HCT116 (cell line): ENCODE results near the gene SLC8A1. TPM values are rescaled to one million over a fixed set of nuclear protein-coding genes. Genes with fewer than 3 reads are reported as not detected.

Experiments used
- ATAC-seq: fragments of 200-7000 bp; cut with Tn5 transposase; 2 replicates; pipeline ENCODE4 v1.9.1; 2020; ENCODE audit warnings: mild to moderate bottlenecking, moderate library complexity
- BruUV-seq: library from RNA; stranded (reverse); fragments of 400-500 nt; replicated peaks from 2 replicates; lab custom pipeline; 2021; lab: Mats Ljungman, UMichigan
- CTCF ChIA-PET: fragments of 300-600 bp; sonication (Branson Sonifier 250); formaldehyde crosslinking; loops from one replicate; lab custom pipeline; 2021; ENCODE audit warnings: antibody characterized with exemption; lab: Charles Lee
- POLR2A ChIA-PET: fragments of 300-600, 350-600 bp; sonication (Branson Sonifier 250); formaldehyde crosslinking; loops from one replicate; lab custom pipeline; 2021; ENCODE audit warnings: antibody characterized with exemption; lab: Charles Lee
- RAD21 ChIA-PET, 2 experiments: fragments of 300-600 bp; sonication (Branson Sonifier 250); formaldehyde crosslinking; loops; one replicate each; lab custom pipeline; 2023; ENCODE audit warnings: low total read pairs in 2 of 2; ENCODE audit not compliant: uncharacterized antibody in 2 of 2, unreplicated experiment in 2 of 2, low non-redundant PET in 1 of 2; lab: Charles Lee
- DNase-seq: peaks from one replicate; pipeline ENCODE4 v3.0.0-alpha.2; 2010; ENCODE audit warnings: low read depth, low spot score
- H2AFZ ChIP-seq: fragments of 200-600 bp; shearing (Covaris generic), sonication (generic); 2 replicates; pipeline ENCODE4 v1.6.1; 2017; ENCODE audit warnings: low read depth, mixed run types, mixed read lengths, antibody characterized with exemption, low read length; ENCODE audit not compliant: poor library complexity, severe bottlenecking
- H3K27ac ChIP-seq: 2 replicates; pipeline ENCODE4 v1.5.1; 2012; ENCODE audit warnings: low read depth, low read length
- H3K27me3 ChIP-seq: fragments of 200-600 bp; sonication (generic); 2 replicates; pipeline ENCODE4 v1.6.1; 2016; ENCODE audit warnings: mixed run types, low read length, mixed read lengths; ENCODE audit not compliant: insufficient read depth
- H3K36me3 ChIP-seq, 2 experiments: fragments of 200-500 bp in 1 of 2; fragments of 200-600 bp in 1 of 2; sonication (Bioruptor generic) in 1 of 2; sonication (generic) in 1 of 2; 2 replicates each; pipeline versions ENCODE4 v1.5.1 to v1.6.1; 2014 to 2016; ENCODE audit warnings: low read length in 2 of 2, inconsistent platforms in 1 of 2, mixed read lengths in 1 of 2, mixed run types in 1 of 2; ENCODE audit not compliant: insufficient read depth in 2 of 2, control insufficient read depth in 1 of 2
- H3K4me1 ChIP-seq, 2 experiments: fragments of 200-600 bp in 1 of 2; sonication (generic) in 1 of 2; 2 replicates each; pipeline versions ENCODE4 v1.5.1 to v1.6.1; 2012 to 2017; ENCODE audit warnings: low read length in 2 of 2, inconsistent platforms in 1 of 2, mild to moderate bottlenecking in 1 of 2, mixed read lengths in 1 of 2, mixed run types in 1 of 2, moderate library complexity in 1 of 2; ENCODE audit not compliant: insufficient read depth in 2 of 2, control insufficient read depth in 1 of 2
- H3K4me2 ChIP-seq: fragments of 200-600 bp; sonication (generic); 2 replicates; pipeline ENCODE4 v1.6.1; 2017; ENCODE audit warnings: mixed run types, low read length, mixed read lengths
- H3K4me3 ChIP-seq, 2 experiments: fragments of 200-600 bp in 1 of 2; sonication (generic) in 1 of 2; replicated peaks in 1 of 2; 2 replicates each; pipeline ENCODE4 v1.5.1; 2011 to 2016; ENCODE audit warnings: low read length in 2 of 2, control low read depth in 1 of 2, low read depth in 1 of 2, mild to moderate bottlenecking in 1 of 2, mixed read lengths in 1 of 2, mixed run types in 1 of 2
- H3K79me2 ChIP-seq: fragments of 200-600 bp; sonication (generic); 2 replicates; pipeline ENCODE4 v1.6.1; 2017; ENCODE audit warnings: mild to moderate bottlenecking, mixed run types, low read length, moderate library complexity, mixed read lengths; ENCODE audit not compliant: insufficient read depth
- H3K9ac ChIP-seq: fragments of 200-600 bp; sonication (generic); 2 replicates; pipeline ENCODE4 v1.6.1; 2016; ENCODE audit warnings: low read length, mixed read lengths
- H3K9me2 ChIP-seq: fragments of 200-600 bp; sonication (generic), shearing (Covaris generic); 2 replicates; pipeline ENCODE4 v1.6.1; 2017; ENCODE audit warnings: mixed run types, mild to moderate bottlenecking, moderate library complexity; ENCODE audit not compliant: insufficient read depth
- H3K9me3 ChIP-seq, 2 experiments: fragments of 200-500 bp in 1 of 2; fragments of 200-600 bp in 1 of 2; sonication (Bioruptor generic) in 1 of 2; sonication (generic) in 1 of 2; 2 replicates each; pipeline ENCODE4 v1.6.1; 2014 to 2017; ENCODE audit warnings: low read length in 2 of 2, mixed read lengths in 2 of 2, inconsistent platforms in 1 of 2, low read depth in 1 of 2, mild to moderate bottlenecking in 1 of 2, mixed run types in 1 of 2, moderate library complexity in 1 of 2; ENCODE audit not compliant: control insufficient read depth in 1 of 2, insufficient read depth in 1 of 2
- H4K20me1 ChIP-seq: fragments of 200-600 bp; sonication (generic), shearing (Covaris generic); 2 replicates; pipeline ENCODE4 v1.6.1; 2017; ENCODE audit warnings: mixed run types, mild to moderate bottlenecking, moderate library complexity; ENCODE audit not compliant: insufficient read depth
- ATF3 ChIP-seq: IDR thresholded peaks from 2 replicates; pipeline ENCODE4 v1.6.1; 2012
- CBX3 ChIP-seq: IDR thresholded peaks from 2 replicates; pipeline ENCODE4 v1.6.1; 2012; ENCODE audit warnings: low read depth
- CEBPB ChIP-seq: IDR thresholded peaks from 2 replicates; pipeline ENCODE4 v1.6.1; 2012; ENCODE audit warnings: low read depth
- CTCF ChIP-seq, 3 experiments: fragments of 200-600 bp in 1 of 3; sonication (generic) in 1 of 3; IDR thresholded peaks in 2 of 3; conservative IDR thresholded peaks in 1 of 3; 2 replicates each; pipeline ENCODE4 v1.5.1; 2012 to 2017; ENCODE audit warnings: low read depth in 2 of 3, low read length in 2 of 3, antibody characterized with exemption in 1 of 3, borderline replicate concordance in 1 of 3, control low read depth in 1 of 3, mild to moderate bottlenecking in 1 of 3, mixed read lengths in 1 of 3, mixed run types in 1 of 3, moderate library complexity in 1 of 3; ENCODE audit not compliant: insufficient read depth in 1 of 3
- EGR1 ChIP-seq: IDR thresholded peaks from 2 replicates; pipeline ENCODE4 v1.6.1; 2012; ENCODE audit warnings: low read depth
- FOSL1 ChIP-seq: IDR thresholded peaks from 2 replicates; pipeline ENCODE4 v1.6.1; 2012; ENCODE audit warnings: low read depth
- JUND ChIP-seq: IDR thresholded peaks from 2 replicates; pipeline ENCODE4 v1.6.1; 2012
- SIN3A ChIP-seq: IDR thresholded peaks from 2 replicates; pipeline ENCODE4 v1.6.1; 2012; ENCODE audit warnings: low read depth
- SP1 ChIP-seq: IDR thresholded peaks from 2 replicates; pipeline ENCODE4 v1.6.1; 2012; ENCODE audit warnings: low read depth
- SRF ChIP-seq: IDR thresholded peaks from 2 replicates; pipeline ENCODE4 v1.6.1; 2012; ENCODE audit warnings: low read depth
- TCF7L2 ChIP-seq: IDR thresholded peaks from 2 replicates; pipeline ENCODE4 v1.7.0; 2011; ENCODE audit warnings: borderline replicate concordance, inconsistent platforms; ENCODE audit not compliant: insufficient read depth, insufficient read length; ENCODE audit errors: extremely low read depth
- YY1 ChIP-seq: IDR thresholded peaks from 2 replicates; pipeline ENCODE4 v1.6.1; 2011; ENCODE audit warnings: low read length, low read depth, moderate library complexity, mild to moderate bottlenecking; ENCODE audit not compliant: insufficient replicate concordance; ENCODE audit errors: extremely low read depth
- intact Hi-C: fragments of 100-400 bp; cut with micrococcal nuclease; formaldehyde crosslinking; loops from 2 replicates; pipeline ENCODE4 v1.10.0; 2022
- total RNA-seq: library from RNA; stranded (reverse); gene quantifications from one replicate; pipeline ENCODE4 v1.2.1, GENCODE V29; 2021; ENCODE audit not compliant: unreplicated experiment
- TF ChIP-seq, protein P1 (sequence below): IDR thresholded peaks from 2 replicates; pipeline ENCODE4 v1.6.1; 2012; ENCODE audit warnings: low read depth

The SLC8A1 gene
- total RNA-seq, 1 experiment from 2014 or later, result 0.07 TPM

DNA sequence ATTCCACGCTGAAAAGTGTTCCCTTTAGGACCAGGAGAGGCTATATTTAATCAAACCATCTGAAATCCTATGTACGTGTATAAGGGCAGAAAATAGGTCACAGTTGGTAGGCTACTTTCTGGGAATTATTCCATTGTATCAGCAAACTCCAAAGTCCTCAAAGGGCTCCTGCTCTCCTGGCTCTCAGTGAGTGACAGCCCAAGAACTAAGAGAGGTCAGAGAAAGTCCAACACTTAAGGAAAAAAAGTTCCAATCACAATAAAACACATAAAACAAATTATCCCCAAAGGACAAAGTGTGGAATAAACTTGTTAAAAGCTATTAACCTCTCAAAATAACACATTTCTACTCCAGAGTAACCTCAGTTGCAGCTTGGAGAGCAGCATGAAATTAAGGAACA, 183.3 kb downstream of the SLC8A1 start:
- no peaks in the 10 kb centered on the region for H3K36me3 ChIP-seq
- H3K9ac ChIP-seq, result no peak overlapping the region
- H3K79me2 ChIP-seq, result no peaks in the 10 kb centered on the region
- CTCF ChIA-PET, result no interaction called here
- H3K4me1 ChIP-seq, result no peaks in the 10 kb centered on the region
- no peaks in the 10 kb centered on the region for H3K9me2 ChIP-seq
- no TSS peak for BruUV-seq
- DNase-seq (no peak), ATAC-seq (no peak)
- intact Hi-C loops, result no loop called here
- peaks cover 15% of the 10 kb centered on the region for H3K27me3 ChIP-seq
- no peak overlapping the region for H3K4me3 ChIP-seq
- no peak overlapping the region for H3K4me2 ChIP-seq
- no peaks in the 10 kb centered on the region for H3K9me3 ChIP-seq
- TF ChIP-seq FOSL1, result no peak
- TF ChIP-seq, protein P1, sequence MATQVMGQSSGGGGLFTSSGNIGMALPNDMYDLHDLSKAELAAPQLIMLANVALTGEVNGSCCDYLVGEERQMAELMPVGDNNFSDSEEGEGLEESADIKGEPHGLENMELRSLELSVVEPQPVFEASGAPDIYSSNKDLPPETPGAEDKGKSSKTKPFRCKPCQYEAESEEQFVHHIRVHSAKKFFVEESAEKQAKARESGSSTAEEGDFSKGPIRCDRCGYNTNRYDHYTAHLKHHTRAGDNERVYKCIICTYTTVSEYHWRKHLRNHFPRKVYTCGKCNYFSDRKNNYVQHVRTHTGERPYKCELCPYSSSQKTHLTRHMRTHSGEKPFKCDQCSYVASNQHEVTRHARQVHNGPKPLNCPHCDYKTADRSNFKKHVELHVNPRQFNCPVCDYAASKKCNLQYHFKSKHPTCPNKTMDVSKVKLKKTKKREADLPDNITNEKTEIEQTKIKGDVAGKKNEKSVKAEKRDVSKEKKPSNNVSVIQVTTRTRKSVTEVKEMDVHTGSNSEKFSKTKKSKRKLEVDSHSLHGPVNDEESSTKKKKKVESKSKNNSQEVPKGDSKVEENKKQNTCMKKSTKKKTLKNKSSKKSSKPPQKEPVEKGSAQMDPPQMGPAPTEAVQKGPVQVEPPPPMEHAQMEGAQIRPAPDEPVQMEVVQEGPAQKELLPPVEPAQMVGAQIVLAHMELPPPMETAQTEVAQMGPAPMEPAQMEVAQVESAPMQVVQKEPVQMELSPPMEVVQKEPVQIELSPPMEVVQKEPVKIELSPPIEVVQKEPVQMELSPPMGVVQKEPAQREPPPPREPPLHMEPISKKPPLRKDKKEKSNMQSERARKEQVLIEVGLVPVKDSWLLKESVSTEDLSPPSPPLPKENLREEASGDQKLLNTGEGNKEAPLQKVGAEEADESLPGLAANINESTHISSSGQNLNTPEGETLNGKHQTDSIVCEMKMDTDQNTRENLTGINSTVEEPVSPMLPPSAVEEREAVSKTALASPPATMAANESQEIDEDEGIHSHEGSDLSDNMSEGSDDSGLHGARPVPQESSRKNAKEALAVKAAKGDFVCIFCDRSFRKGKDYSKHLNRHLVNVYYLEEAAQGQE, result no peak
- TF ChIP-seq EGR1, result no peak
- no peak for TF ChIP-seq CEBPB
- no peak for TF ChIP-seq TCF7L2
- no peak for TF ChIP-seq JUND
- no peak for TF ChIP-seq SRF
- H2AFZ ChIP-seq, result no peak overlapping the region
- no peak overlapping the region for H3K27ac ChIP-seq
- RAD21 ChIA-PET, result no interaction called here
- no peaks in the 10 kb centered on the region for H4K20me1 ChIP-seq
- POLR2A ChIA-PET, result no interaction called here

DNA sequence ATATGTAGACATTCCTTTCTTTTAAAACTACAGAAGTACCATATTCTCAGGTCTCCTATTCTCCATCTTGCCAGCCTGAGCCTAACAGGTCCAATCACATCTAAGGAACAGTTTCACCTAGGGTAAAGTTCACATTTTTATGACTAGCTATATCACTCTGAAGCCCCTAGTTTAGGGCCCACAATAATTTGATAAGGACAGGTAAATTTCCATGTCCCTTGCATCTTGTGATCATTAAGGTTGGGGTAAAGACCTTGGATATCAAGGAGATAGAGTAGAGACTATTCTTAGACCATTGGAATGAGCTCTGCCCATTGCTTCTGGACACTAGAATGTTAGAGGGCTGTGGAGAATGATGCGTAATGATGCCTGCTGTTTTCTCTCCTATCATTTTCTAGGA, 185.7 kb downstream of the SLC8A1 start:
- no peaks in the 10 kb centered on the region for H3K36me3 ChIP-seq
- H3K27ac ChIP-seq, result no peak overlapping the region
- ATAC-seq, result no peak
- DNase-seq, result no peak
- no peak overlapping the region for H3K9ac ChIP-seq
- no peaks in the 10 kb centered on the region for H3K9me3 ChIP-seq
- H3K27me3 ChIP-seq, result peaks cover 15% of the 10 kb centered on the region
- BruUV-seq, result no TSS peak
- ChIA-PET CTCF (no interaction called here), RAD21 (no interaction called here), POLR2A (no interaction called here)
- no peak overlapping the region for H3K4me2 ChIP-seq
- intact Hi-C loops, result no loop called here
- no peaks in the 10 kb centered on the region for H3K79me2 ChIP-seq
- H3K4me1 ChIP-seq, result no peaks in the 10 kb centered on the region
- no peak overlapping the region for H2AFZ ChIP-seq
- H3K9me2 ChIP-seq, result no peaks in the 10 kb centered on the region
- no peaks in the 10 kb centered on the region for H4K20me1 ChIP-seq
- H3K4me3 ChIP-seq, result no peak overlapping the region
- TF ChIP-seq CEBPB (no peak), SP1 (no peak), YY1 (no peak), TCF7L2 (no peak), CTCF (IDR thresholded peaks at IDR 0.05 in 2 of 3, conservative IDR thresholded peaks at IDR 0.05 in 1 of 3; ENCODE audit: borderline replicate concordance in 1 of 3, insufficient read depth in 1 of 3, low read depth in 2 of 3, low read length in 2 of 3) (no peak), SRF (no peak), CBX3 (no peak), SIN3A (no peak), ATF3 (no peak)
